Adrenal gland (tissue), 5 donors: Measurements from ENCODE around the gene LIG4.

Experiments used
- POLR2A ChIP-seq, 2 donors: fragments of 450-650 bp; IDR thresholded peaks; one replicate each; pipeline ENCODE4 v1.6.1; 2017; ENCODE audit warnings: antibody characterized with exemption in 2 of 2, mild to moderate bottlenecking in 2 of 2, moderate library complexity in 1 of 2
- TF ChIP-seq, protein P1 (sequence below), 6 experiments: fragments of 450-650 bp in 4 of 6; fragments of 200-600 bp in 2 of 6; sonication (generic) in 1 of 6; IDR thresholded peaks; 1 replicate in 5 of 6; 2 replicates in 1 of 6; pipeline versions ENCODE4 v1.5.1 to v1.8.0; 2016 to 2021; ENCODE audit warnings: antibody characterized with exemption in 6 of 6, mild to moderate bottlenecking in 2 of 6, moderate library complexity in 1 of 6
- donor health status: DM: no; HTN: no; CAD: no.

DNA sequence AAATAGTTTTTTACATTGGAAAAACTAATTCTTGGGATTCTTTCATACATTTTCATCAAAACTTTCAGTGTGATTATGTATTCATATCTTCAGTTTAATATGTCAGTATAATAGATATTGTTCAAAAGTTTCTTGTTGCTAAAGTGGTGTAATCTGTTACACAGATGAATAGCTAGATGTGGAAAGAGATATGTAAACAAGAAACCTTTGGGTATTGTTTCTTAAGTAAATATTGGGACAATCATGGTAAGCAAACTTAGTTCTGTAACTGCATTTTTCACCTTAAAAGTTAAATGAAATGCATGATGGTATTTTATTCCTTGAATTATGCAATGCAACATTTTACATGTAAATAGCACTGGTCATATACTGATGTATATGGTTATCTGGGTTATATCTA is 15.0 kb upstream of the LIG4 start:
- TF ChIP-seq, protein P1, sequence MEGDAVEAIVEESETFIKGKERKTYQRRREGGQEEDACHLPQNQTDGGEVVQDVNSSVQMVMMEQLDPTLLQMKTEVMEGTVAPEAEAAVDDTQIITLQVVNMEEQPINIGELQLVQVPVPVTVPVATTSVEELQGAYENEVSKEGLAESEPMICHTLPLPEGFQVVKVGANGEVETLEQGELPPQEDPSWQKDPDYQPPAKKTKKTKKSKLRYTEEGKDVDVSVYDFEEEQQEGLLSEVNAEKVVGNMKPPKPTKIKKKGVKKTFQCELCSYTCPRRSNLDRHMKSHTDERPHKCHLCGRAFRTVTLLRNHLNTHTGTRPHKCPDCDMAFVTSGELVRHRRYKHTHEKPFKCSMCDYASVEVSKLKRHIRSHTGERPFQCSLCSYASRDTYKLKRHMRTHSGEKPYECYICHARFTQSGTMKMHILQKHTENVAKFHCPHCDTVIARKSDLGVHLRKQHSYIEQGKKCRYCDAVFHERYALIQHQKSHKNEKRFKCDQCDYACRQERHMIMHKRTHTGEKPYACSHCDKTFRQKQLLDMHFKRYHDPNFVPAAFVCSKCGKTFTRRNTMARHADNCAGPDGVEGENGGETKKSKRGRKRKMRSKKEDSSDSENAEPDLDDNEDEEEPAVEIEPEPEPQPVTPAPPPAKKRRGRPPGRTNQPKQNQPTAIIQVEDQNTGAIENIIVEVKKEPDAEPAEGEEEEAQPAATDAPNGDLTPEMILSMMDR (IDR thresholded peaks at IDR 0.05) = no peak
- TF ChIP-seq POLR2A (IDR thresholded peaks at IDR 0.05) = no peak
